Ishikawa (cell line): Measurements from ENCODE around the gene THAP7.

Experiments used
- CEBPB ChIP-seq: IDR thresholded peaks from 2 replicates; pipeline ENCODE4 v1.6.1; 2012
- CREB1 ChIP-seq: IDR thresholded peaks from 2 replicates; pipeline ENCODE4 v1.6.1; 2012; ENCODE audit warnings: low read depth
- EGR1 ChIP-seq: IDR thresholded peaks from 2 replicates; pipeline ENCODE4 v1.6.1; 2012
- EP300 ChIP-seq: IDR thresholded peaks from 2 replicates; pipeline ENCODE4 v1.6.1; 2012; ENCODE audit warnings: borderline replicate concordance
- FOXM1 ChIP-seq: IDR thresholded peaks from 2 replicates; pipeline ENCODE4 v1.6.1; 2012; ENCODE audit warnings: low read depth, borderline replicate concordance
- MAX ChIP-seq: IDR thresholded peaks from 2 replicates; pipeline ENCODE4 v1.6.1; 2012
- NFIC ChIP-seq: IDR thresholded peaks from 2 replicates; pipeline ENCODE4 v1.6.1; 2012
- RAD21 ChIP-seq: IDR thresholded peaks from 2 replicates; pipeline ENCODE4 v1.6.1; 2012; ENCODE audit warnings: low read depth
- TAF1 ChIP-seq: IDR thresholded peaks from 2 replicates; pipeline ENCODE4 v1.6.1; 2012; ENCODE audit warnings: low read depth, mild to moderate bottlenecking
- TCF12 ChIP-seq: IDR thresholded peaks from 2 replicates; pipeline ENCODE4 v1.6.1; 2012; ENCODE audit warnings: low read depth
- TEAD4 ChIP-seq: IDR thresholded peaks from 2 replicates; pipeline ENCODE4 v1.6.1; 2012
- USF1 ChIP-seq: IDR thresholded peaks from 2 replicates; pipeline ENCODE4 v1.6.1; 2012
- YY1 ChIP-seq: IDR thresholded peaks from 2 replicates; pipeline ENCODE4 v1.6.1; 2012; ENCODE audit warnings: low read depth
- ZBTB7A ChIP-seq: IDR thresholded peaks from 2 replicates; pipeline ENCODE4 v1.6.1; 2012; ENCODE audit warnings: low read depth
- TF ChIP-seq, protein P1 (sequence below): IDR thresholded peaks from 2 replicates; pipeline ENCODE4 v1.6.1; 2012; ENCODE audit warnings: low read depth, mild to moderate bottlenecking

The THAP7 gene

GRCh38 chr22:20992056-20992442, 9.9 kb downstream of the THAP7 start:
- TF ChIP-seq EGR1 (no peak), EP300 (no peak), CREB1 (no peak), YY1 (no peak), MAX (no peak), CEBPB (no peak), NFIC (no peak), TEAD4 (no peak), USF1 (no peak), RAD21 (no peak), FOXM1 (no peak), TAF1 (no peak), ZBTB7A (no peak), TCF12 (no peak)
- TF ChIP-seq, protein P1, sequence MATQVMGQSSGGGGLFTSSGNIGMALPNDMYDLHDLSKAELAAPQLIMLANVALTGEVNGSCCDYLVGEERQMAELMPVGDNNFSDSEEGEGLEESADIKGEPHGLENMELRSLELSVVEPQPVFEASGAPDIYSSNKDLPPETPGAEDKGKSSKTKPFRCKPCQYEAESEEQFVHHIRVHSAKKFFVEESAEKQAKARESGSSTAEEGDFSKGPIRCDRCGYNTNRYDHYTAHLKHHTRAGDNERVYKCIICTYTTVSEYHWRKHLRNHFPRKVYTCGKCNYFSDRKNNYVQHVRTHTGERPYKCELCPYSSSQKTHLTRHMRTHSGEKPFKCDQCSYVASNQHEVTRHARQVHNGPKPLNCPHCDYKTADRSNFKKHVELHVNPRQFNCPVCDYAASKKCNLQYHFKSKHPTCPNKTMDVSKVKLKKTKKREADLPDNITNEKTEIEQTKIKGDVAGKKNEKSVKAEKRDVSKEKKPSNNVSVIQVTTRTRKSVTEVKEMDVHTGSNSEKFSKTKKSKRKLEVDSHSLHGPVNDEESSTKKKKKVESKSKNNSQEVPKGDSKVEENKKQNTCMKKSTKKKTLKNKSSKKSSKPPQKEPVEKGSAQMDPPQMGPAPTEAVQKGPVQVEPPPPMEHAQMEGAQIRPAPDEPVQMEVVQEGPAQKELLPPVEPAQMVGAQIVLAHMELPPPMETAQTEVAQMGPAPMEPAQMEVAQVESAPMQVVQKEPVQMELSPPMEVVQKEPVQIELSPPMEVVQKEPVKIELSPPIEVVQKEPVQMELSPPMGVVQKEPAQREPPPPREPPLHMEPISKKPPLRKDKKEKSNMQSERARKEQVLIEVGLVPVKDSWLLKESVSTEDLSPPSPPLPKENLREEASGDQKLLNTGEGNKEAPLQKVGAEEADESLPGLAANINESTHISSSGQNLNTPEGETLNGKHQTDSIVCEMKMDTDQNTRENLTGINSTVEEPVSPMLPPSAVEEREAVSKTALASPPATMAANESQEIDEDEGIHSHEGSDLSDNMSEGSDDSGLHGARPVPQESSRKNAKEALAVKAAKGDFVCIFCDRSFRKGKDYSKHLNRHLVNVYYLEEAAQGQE, result no peak

DNA sequence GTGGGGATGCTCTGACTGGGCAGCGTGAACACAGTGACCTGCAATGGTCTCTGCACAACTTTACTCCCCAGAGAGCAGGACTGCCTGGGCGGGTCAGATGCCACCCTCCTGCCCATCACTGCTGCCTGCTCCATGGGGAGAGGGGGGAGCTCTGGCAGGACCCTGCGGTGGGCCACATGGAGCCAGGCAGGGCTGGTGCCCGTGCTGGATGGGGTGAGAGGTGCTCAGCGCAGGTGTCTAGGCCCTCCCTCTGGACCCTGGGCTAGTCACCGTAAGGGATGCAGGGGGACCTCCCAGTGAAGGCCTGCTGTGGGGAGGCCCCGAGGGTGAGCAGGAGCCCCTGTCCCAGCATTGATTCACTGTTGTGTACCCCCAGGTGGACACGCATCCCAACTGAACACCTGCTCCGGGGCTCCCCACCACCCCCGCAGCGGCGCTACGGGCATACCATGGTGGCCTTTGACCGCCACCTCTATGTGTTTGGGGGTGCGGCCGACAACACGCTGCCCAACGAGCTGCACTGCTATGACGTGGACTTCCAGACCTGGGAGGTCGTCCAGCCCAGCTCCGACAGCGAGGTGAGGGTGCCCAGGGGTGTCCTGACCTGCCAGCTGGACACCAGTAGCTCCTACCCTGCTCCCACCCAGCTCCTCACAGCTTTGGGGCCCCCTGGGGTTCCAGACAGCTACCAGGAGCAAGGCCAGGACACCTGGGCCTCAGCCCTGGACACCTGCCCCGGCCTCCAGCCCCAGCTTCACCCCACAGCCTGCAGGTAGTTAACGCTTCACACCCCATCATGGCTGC, 10.5 kb downstream of the THAP7 start:
- TF ChIP-seq RAD21, result no peak
- TF ChIP-seq, protein P1, result no peak
- no peak for TF ChIP-seq NFIC

GRCh38 chr22:20990184-20991180, 11.4 kb downstream of the THAP7 start:
- no peak for TF ChIP-seq CEBPB
- no peak for TF ChIP-seq TEAD4
- no peak for TF ChIP-seq NFIC
- no peak for TF ChIP-seq EP300
- TF ChIP-seq CREB1, result no peak
- no peak for TF ChIP-seq ZBTB7A
- TF ChIP-seq, protein P1, result no peak

GRCh38 chr22:20989323-20990138, 12.4 kb downstream of the THAP7 start:
- TF ChIP-seq YY1, result no peak
- no peak for TF ChIP-seq NFIC
- TF ChIP-seq MAX, result no peak
- TF ChIP-seq CREB1, result no peak
- TF ChIP-seq TEAD4, result no peak
- TF ChIP-seq CEBPB, result no peak
- no peak for TF ChIP-seq TCF12
- TF ChIP-seq ZBTB7A, result no peak
- TF ChIP-seq, protein P1, result no peak
- no peak for TF ChIP-seq FOXM1
- no peak for TF ChIP-seq USF1
- no peak for TF ChIP-seq EGR1
- no peak for TF ChIP-seq TAF1
